GM21423 (cell line): Measurements from ENCODE around the gene KRT14.
"Not testable (repeated sequence)": the region's sequence is repeated elsewhere in the genome, so short reads cannot be mapped to it uniquely, and the experiment has no call there.

ENCODE experiments used
- ATAC-seq: cut with Tn5 transposase; IDR thresholded peaks from one replicate; pipeline ENCODE4 v1.9.1; 2021; ENCODE audit warnings: mild to moderate bottlenecking, moderate library complexity; ENCODE audit not compliant: unreplicated experiment

Gene KRT14

DNA sequence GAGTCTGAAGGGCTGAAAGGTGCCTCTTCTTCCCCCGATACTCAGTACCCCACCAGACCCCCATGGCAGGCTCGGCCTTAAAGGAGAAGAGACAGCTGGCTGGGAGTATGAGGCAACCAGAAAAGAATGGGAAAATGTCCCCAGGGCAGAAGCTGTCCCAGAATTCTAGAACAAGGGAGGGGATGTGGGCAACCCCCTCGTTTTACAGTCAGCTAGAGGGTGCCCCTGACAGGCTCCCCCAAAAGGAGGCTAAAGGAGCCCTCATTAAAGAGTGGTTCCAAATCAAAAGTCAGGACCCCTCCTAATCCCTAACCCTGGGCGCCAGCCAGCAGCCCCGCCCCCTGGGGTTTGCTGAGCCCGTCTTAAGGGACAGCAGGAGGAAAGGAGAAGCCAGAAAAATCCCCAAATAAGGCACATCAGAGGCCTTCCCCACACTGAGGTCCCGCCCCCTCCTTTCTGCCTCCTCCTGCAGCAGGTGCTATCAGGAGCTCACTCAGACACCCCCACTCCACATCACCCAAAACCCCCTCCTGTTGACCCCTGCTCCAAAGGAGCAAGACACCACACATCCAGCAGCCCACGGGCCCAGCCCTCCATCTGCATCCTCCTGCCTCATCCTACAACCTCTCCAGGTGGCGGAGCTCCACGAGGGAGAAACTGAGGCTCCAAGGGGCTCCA, 36.6 kb upstream of the KRT14 start:
- not testable (repeated sequence) for ATAC-seq

GRCh38 chr17:41622340-41623183, 35.9 kb upstream of the KRT14 start:
- not testable (repeated sequence) for ATAC-seq

DNA sequence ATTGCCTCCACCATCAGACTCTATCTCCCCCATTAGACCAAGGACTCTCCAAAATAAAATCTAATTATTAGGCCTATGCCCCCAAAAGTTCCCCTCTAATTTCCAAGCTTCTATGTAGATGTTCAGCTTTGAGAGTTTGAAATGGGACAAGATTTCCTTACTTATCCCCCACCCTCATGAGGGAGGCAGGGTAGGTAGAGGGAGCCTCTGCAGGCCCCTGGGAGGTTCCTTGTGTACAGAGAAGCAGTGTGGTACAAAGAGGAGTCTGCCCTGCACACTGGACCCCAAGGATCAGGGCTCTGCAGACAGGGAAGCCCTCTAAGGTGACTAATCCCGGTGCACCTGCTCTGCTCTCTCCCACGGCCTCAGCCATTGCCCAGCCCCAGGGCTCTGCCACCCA, 35.2 kb upstream of the KRT14 start:
- no peak for ATAC-seq

DNA sequence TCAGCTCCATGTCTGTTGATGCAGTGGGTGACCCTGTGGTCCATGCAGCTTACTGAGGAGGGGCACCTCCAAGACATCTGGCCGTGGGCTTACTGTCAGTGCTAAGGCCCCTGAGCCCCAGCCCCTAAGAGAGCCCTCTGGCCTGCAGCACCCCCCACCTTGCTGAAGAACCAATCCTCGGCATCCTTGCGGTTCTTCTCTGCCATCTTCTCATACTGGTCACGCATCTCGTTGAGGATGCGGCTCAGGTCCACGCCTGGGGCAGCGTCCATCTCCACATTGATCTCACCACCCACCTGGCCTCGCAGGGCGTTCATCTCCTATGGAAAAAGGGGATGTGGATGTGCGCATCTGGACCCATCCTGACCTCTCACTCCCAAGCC, 34.7 kb upstream of the KRT14 start:
- not testable (repeated sequence) for ATAC-seq

- ATAC-seq, result no peak
Observed at GRCh38 chr17:41620583-41621434, 34.1 kb upstream of the KRT14 start.

- not testable (repeated sequence) for ATAC-seq
Observed at GRCh38 chr17:41619927-41620582, 33.4 kb upstream of the KRT14 start.

- no peak for ATAC-seq
Observed at GRCh38 chr17:41619036-41619926, 32.6 kb upstream of the KRT14 start.

GRCh38 chr17:41618341-41619035, 31.8 kb upstream of the KRT14 start:
- ATAC-seq, result no peak

DNA sequence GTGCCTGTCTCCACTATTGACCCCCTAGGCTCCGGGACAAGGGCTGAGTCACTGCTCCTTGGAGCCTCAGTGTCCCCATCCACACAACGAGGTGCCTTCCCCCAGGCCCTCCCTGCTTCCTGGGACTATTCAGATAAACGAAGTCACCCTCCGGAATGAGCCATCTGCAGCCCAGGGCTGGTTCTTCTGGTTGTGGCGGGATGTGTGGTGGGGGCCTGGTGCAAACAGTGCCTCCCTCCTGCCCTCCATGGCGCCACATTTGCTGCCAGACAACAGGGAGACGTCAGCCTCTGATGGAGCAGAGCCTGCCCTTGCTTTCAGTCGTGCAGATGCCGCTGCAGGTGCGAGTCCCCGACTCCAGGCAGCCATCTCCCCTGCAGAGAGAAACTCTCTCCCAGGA, 31.0 kb upstream of the KRT14 start:
- ATAC-seq, result no peak

DNA sequence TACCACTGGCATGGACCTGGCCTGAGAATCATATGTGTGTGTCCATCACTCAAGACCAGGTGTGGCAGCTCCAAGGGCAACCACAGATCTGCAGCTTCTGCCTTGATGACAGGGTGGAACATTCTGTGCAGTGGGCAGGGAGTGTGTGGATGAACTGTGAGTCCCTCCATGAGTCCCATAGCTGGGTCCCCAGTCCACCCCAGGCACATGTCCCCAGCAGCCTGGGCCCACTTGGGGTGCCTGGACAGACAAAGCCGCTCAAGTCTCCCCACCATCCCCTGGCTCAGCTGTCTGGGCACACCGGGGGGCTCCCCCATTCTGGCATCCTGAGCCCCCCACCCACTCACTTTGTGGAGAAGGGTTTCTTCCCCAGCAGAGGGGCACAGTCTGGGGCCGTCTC, 30.4 kb upstream of the KRT14 start:
- ATAC-seq, result no peak

GRCh38 chr17:41616486-41616885, 29.8 kb upstream of the KRT14 start:
- ATAC-seq, result not testable (repeated sequence)

DNA sequence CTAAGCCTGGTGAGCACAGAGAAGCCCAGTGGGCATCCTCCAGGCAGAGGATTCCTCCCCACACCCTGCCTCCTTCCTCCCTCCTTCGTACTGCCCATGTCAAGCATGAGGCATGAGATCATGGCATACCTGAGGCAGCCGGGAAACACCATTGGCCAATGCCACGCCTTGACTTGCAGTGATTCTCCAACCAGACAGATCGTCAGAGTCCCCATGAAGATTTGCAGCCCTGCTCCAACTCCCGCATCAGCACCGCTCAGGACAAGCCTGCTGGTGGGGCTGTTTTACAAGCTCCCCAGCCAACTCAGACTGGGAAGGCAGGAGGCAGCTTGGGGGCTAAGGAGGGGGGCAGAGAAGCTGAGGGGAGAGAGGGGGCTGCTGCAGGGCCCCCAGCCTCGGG, 28.8 kb upstream of the KRT14 start:
- ATAC-seq, result no peak

GRCh38 chr17:41614767-41615166, 28.1 kb upstream of the KRT14 start:
- ATAC-seq, result not testable (repeated sequence)

DNA sequence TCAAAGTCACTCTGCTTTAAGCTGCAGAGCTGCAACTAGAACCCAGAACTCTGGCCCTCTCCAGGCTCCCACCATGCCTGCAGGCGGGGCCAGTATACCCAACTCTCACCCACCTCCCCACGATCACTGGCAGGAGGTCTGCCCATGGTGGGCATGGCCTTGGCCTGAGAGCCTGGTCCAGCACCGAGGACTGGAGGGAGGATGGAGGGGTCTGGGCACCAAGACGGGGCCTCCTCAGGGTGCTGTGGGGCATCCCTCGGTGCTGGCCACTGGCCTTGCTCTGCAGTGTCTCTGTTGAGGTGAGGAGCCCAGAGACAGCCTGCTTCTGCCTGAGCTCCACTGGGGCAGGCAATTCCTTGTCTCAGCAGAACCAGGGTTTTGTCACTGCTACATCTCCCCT, 27.4 kb upstream of the KRT14 start:
- ATAC-seq, result no peak

DNA sequence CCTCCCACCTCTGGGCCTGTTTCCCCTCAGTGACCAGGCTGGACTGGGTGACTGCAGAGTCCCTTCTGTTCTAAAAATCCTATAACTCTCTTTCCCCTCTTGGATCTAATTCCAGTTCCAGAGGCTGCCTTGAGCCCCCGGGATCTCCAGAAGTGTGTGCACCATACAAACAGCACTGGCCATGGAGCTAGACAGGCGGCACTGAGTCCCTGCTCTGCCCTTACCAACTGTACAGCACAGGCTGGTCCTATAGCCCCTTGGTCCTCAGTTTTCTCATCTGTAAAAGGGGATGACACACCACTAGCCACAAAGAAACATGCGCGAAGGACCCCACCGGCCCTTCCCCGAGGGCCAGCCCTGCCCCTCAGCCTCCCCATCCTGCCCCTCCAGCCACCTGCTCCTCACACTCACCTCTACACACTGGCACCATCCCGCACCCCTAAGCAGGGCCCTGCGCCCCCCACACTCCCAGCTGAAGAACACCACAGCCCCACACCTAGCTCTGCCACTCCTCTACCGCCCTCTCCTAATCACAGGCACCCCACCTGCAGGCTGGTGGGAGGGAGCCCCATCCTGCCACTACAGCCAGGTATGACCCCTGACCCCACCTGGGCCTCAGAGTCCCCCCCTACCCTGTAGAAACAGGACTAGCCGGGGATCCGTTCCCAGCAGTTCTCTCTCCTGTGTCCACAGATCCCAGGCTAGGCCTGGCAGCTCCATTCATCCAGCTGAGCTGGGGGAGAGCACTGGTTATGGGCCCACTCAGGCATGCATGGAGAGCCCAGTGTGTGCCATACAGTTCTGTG, 26.8 kb upstream of the KRT14 start:
- ATAC-seq, result no peak

- ATAC-seq, result not testable (repeated sequence)
Observed at GRCh38 chr17:41612376-41613160, 25.9 kb upstream of the KRT14 start, which contains the start of gene KRT16. Gene KRT16 (minus strand): TSS chr17:41612767. CDS start chr17:41612688, 79 bp downstream.

- ATAC-seq, result no peak
Observed at GRCh38 chr17:41610965-41611640, 24.4 kb upstream of the KRT14 start.
